Vagina (tissue), 2 donors: ENCODE data around the gene CHST11.

Experiments used
- POLR2AphosphoS5 ChIP-seq, 2 donors: sonication (generic); formaldehyde crosslinking; IDR thresholded peaks; one replicate each; pipeline ENCODE4 v1.9.0; 2017; ENCODE audit warnings: antibody characterized with exemption in 2 of 2, mild to moderate bottlenecking in 2 of 2, low read depth in 1 of 2; ENCODE audit not compliant: insufficient read depth in 1 of 2
- TF ChIP-seq, protein P1 (sequence below), 3 experiments: fragments of 450-650 bp in 2 of 3; fragments of 200-600 bp in 1 of 3; sonication (generic) in 1 of 3; IDR thresholded peaks; one replicate each; pipeline ENCODE4 v1.5.1; 2017 to 2019; ENCODE audit warnings: antibody characterized with exemption in 3 of 3, mild to moderate bottlenecking in 2 of 3, moderate library complexity in 2 of 3

DNA sequence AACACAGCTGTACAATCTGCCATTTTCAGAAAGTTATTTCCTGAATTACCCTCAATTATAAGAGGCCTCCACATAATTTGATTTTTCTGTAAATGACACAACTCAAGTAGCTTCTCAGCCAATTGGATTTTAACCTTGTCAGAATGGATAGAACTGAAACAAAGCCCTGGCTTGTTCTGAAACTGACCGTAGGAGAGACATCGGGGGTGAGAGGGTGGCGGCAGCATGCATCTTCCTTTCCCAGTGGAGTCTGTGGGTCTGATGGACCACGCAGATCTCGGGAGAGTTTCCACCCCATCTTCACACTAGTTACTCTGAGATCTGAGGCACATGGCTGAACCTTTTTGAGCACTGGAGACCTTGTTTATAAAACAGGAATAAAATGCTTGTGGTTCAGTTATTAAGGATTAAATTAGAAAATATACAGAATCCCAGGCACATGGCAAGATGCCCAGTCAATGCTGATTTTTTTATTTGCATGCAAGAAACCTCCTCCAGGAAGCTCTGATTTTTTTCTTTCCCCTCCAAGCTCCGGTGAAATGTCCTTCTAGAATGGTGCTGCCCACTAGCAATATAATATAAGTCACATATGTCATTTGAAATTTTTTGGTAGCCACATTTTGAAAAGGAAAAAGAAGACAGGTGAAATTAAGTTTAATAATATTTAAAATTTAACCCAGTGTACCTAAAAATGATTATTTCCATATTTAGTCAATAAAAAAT is 153.9 kb downstream of the CHST11 start:
- TF ChIP-seq, protein P1, sequence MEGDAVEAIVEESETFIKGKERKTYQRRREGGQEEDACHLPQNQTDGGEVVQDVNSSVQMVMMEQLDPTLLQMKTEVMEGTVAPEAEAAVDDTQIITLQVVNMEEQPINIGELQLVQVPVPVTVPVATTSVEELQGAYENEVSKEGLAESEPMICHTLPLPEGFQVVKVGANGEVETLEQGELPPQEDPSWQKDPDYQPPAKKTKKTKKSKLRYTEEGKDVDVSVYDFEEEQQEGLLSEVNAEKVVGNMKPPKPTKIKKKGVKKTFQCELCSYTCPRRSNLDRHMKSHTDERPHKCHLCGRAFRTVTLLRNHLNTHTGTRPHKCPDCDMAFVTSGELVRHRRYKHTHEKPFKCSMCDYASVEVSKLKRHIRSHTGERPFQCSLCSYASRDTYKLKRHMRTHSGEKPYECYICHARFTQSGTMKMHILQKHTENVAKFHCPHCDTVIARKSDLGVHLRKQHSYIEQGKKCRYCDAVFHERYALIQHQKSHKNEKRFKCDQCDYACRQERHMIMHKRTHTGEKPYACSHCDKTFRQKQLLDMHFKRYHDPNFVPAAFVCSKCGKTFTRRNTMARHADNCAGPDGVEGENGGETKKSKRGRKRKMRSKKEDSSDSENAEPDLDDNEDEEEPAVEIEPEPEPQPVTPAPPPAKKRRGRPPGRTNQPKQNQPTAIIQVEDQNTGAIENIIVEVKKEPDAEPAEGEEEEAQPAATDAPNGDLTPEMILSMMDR (IDR thresholded peaks at IDR 0.05), result no peak
- no peak for TF ChIP-seq POLR2AphosphoS5 (IDR thresholded peaks at IDR 0.05; ENCODE audit: insufficient read depth in 1 of 2, low read depth in 1 of 2)
